HepG2 (cell line): ENCODE data around the gene NDRG3. TPM values are rescaled to one million over a fixed set of nuclear protein-coding genes. Genes with fewer than 3 reads are reported as not detected.

Experiments used
- ATAD3A ChIP-seq: sonication (generic); formaldehyde crosslinking; IDR thresholded peaks from 2 replicates; pipeline ENCODE4 v1.4.0; 2020; ENCODE audit warnings: missing genetic modification reagents
- CBX1 ChIP-seq: IDR thresholded peaks from one replicate; pipeline ENCODE4 v1.6.1; 2016; ENCODE audit warnings: antibody characterized with exemption, low read depth
- CBX2 ChIP-seq, 2 experiments: fragments of 200-600 bp in 1 of 2; sonication (generic); formaldehyde crosslinking in 1 of 2; IDR thresholded peaks; 2 replicates each; pipeline versions ENCODE4 v1.7.0 to v1.8.1; 2018 to 2022; ENCODE audit warnings: low read depth in 2 of 2, low read length in 1 of 2, mild to moderate bottlenecking in 1 of 2, missing genetic modification reagents in 1 of 2
- CREB3 ChIP-seq: sonication (generic); formaldehyde crosslinking; IDR thresholded peaks from 2 replicates; pipeline ENCODE4 v1.5.0; 2020; ENCODE audit warnings: missing genetic modification reagents
- EHMT2 ChIP-seq: fragments of 200-600 bp; sonication (generic); IDR thresholded peaks from 2 replicates; pipeline ENCODE4 v1.7.0; 2017; ENCODE audit warnings: antibody characterized with exemption, low read depth, low read length, borderline replicate concordance
- HBP1 ChIP-seq: IDR thresholded peaks from 2 replicates; pipeline ENCODE4 v1.6.1; 2016; ENCODE audit warnings: low read depth, control low read depth
- RBM39 ChIP-seq: fragments of 200-400 bp; formaldehyde crosslinking; IDR thresholded peaks from one replicate; pipeline ENCODE4 v1.6.1; 2018; ENCODE audit warnings: antibody characterized with exemption, mild to moderate bottlenecking, low read depth, low read length; ENCODE audit not compliant: poor library complexity, severe bottlenecking
- REST ChIP-seq, 2 experiments: IDR thresholded peaks; 2 replicates each; pipeline ENCODE4 v1.6.1; 2011 to 2012; ENCODE audit warnings: low read length in 2 of 2, borderline replicate concordance in 1 of 2, low read depth in 1 of 2, mild to moderate bottlenecking in 1 of 2, moderate library complexity in 1 of 2
- RFXANK ChIP-seq: IDR thresholded peaks from 2 replicates; pipeline ENCODE4 v1.6.1; 2016
- SKI ChIP-seq: fragments of 450-650 bp; IDR thresholded peaks from one replicate; pipeline ENCODE4 v1.6.1; 2018; ENCODE audit warnings: mild to moderate bottlenecking; ENCODE audit not compliant: partially characterized antibody
- ZGPAT ChIP-seq: IDR thresholded peaks from 2 replicates; pipeline ENCODE4 v1.6.1; 2016; ENCODE audit warnings: mild to moderate bottlenecking
- ZHX1 ChIP-seq: sonication (generic); formaldehyde crosslinking; IDR thresholded peaks from 2 replicates; pipeline ENCODE4 v1.8.1; 2022; ENCODE audit warnings: low read depth, mild to moderate bottlenecking, missing genetic modification reagents
- ZNF253 ChIP-seq: sonication (generic); formaldehyde crosslinking; IDR thresholded peaks from 2 replicates; pipeline ENCODE4 v1.8.0; 2022; ENCODE audit warnings: mild to moderate bottlenecking, missing genetic modification reagents, borderline replicate concordance
- ZNF569 ChIP-seq: sonication (generic); formaldehyde crosslinking; IDR thresholded peaks from 2 replicates; pipeline ENCODE4 v1.5.0; 2020; ENCODE audit warnings: mild to moderate bottlenecking, missing genetic modification reagents, moderate library complexity, borderline replicate concordance
- ZNF7 ChIP-seq: IDR thresholded peaks from 2 replicates; pipeline ENCODE4 v1.6.1; 2016; ENCODE audit warnings: missing biosample characterization, missing genetic modification reagents
- polyA plus RNA-seq, 8 experiments: library from polyadenylated mRNA; depleted of rRNA in 3 of 8; stranded (reverse) in 7 of 8; unstranded in 1 of 8; fragments of >200 nt; fragmentation: Illumina TruSeq in 4 of 8; extraction: Trizol in 4 of 8; gene quantifications; 2 replicates each; pipeline versions ENCODE4 v1.2.1 to v1.2.3, GENCODE V29; 2011 to 2016; ENCODE audit warnings: low read depth in 4 of 8, missing spikeins in 1 of 8, mixed read lengths in 1 of 8; ENCODE audit not compliant: insufficient read depth in 1 of 8
- total RNA-seq, 5 experiments: library from RNA; depleted of rRNA; stranded (reverse); fragments of >200 nt; fragmentation: Illumina TruSeq; extraction: Trizol; gene quantifications; 2 replicates each; pipeline ENCODE4 v1.2.3, GENCODE V29; 2016; ENCODE audit warnings: low read depth in 1 of 5

NDRG3 gene
- total and polyA plus RNA-seq, 2 of the 13 experiments (the other 11 are each of a cell fraction or from before 2014, with no cell fraction given): 36.0 to 40.5 TPM

GRCh38 chr20:36605399-36606157, 140.3 kb downstream of the NDRG3 start, which contains the start of gene RAB5IF (continued):
- TF ChIP-seq ZHX1 (CRISPR knock-in tag) (peak; percentile 89), RFXANK (CRISPR knock-in tag) (peak; percentile 84; the same call in 1 of the 2 replicates), ZGPAT (CRISPR knock-in tag) (peak; percentile 99), CBX1 (peak; percentile 100), RBM39 (peak; percentile 88), ZNF7 (CRISPR knock-in tag) (peak; percentile 54; the same call in 1 of the 2 replicates), EHMT2 (no peak; the same call in 1 of the 2 replicates), CBX2 (IDR thresholded peaks at IDR 0.05; ENCODE audit: low read depth, low read length) (no peak), CBX2 (CRISPR knock-in tag; IDR thresholded peaks at IDR 0.05; ENCODE audit: low read depth) (peak; percentile 64; the same call in 1 of the 2 replicates), SKI (peak; percentile 79), REST (IDR thresholded peaks at IDR 0.05; ENCODE audit: borderline replicate concordance in 1 of 2, low read depth in 1 of 2, low read length in 2 of 2) (peak in 1 of 2 experiments; percentile 62; a peak in 1 of 4 replicates), HBP1 (CRISPR knock-in tag) (peak; percentile 98), ZNF569 (CRISPR knock-in tag) (no peak), ATAD3A (CRISPR knock-in tag) (peak; percentile 77; the same call in 1 of the 2 replicates), ZNF253 (CRISPR knock-in tag) (peak; percentile 73; the same call in 1 of the 2 replicates), CREB3 (peak; percentile 73; the same call in 1 of the 2 replicates)
